ENCODE results near the gene KLHL17. TPM values are rescaled to one million over a fixed set of nuclear protein-coding genes. Genes with fewer than 3 reads are reported as not detected.
A peak's percentile ranks its signal among the peaks of the same experiment; 100 is the strongest.

Gene KLHL17
- total and polyA plus RNA-seq, 9 of the 15 experiments (the other 6 are each of a cell fraction or from before 2014, with no cell fraction given) = 0.14 to 84.8 (median 13.0) TPM

- TF ChIP-seq, protein P1, sequence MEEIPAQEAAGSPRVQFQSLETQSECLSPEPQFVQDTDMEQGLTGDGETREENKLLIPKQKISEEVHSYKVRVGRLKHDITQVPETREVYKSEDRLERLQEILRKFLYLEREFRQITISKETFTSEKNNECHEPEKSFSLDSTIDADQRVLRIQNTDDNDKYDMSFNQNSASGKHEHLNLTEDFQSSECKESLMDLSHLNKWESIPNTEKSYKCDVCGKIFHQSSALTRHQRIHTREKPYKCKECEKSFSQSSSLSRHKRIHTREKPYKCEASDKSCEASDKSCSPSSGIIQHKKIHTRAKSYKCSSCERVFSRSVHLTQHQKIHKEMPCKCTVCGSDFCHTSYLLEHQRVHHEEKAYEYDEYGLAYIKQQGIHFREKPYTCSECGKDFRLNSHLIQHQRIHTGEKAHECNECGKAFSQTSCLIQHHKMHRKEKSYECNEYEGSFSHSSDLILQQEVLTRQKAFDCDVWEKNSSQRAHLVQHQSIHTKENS (CRISPR knock-in tag; IDR thresholded peaks at IDR 0.05) = no peak
- no peak for TF ChIP-seq ASH1L (IDR thresholded peaks at IDR 0.05; ENCODE audit: borderline replicate concordance, low read depth, partially characterized antibody)
- no peak for TF ChIP-seq ETV6 (IDR thresholded peaks at IDR 0.05; ENCODE audit: borderline replicate concordance in 1 of 2, low read depth in 2 of 2, low read length in 1 of 2)
- TF ChIP-seq ETV6 (CRISPR knock-in tag; IDR thresholded peaks at IDR 0.05; ENCODE audit: borderline replicate concordance) = peak; percentile 46; the same call in 1 of the 2 replicates
- TF ChIP-seq SAP30 (IDR thresholded peaks at IDR 0.05; ENCODE audit: borderline replicate concordance, insufficient read depth, low read depth, low read length, poor library complexity, severe bottlenecking) = no peak
- no peak for TF ChIP-seq SREBF2 (CRISPR knock-in tag; IDR thresholded peaks at IDR 0.05)
- TF ChIP-seq, protein P2, sequence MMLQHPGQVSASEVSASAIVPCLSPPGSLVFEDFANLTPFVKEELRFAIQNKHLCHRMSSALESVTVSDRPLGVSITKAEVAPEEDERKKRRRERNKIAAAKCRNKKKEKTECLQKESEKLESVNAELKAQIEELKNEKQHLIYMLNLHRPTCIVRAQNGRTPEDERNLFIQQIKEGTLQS (IDR thresholded peaks at IDR 0.05) = peak; percentile 15; the same call in 1 of the 2 replicates
- TF ChIP-seq, protein P2 (CRISPR knock-in tag; conservative IDR thresholded peaks at IDR 0.05) = no peak
- TF ChIP-seq, protein P3, sequence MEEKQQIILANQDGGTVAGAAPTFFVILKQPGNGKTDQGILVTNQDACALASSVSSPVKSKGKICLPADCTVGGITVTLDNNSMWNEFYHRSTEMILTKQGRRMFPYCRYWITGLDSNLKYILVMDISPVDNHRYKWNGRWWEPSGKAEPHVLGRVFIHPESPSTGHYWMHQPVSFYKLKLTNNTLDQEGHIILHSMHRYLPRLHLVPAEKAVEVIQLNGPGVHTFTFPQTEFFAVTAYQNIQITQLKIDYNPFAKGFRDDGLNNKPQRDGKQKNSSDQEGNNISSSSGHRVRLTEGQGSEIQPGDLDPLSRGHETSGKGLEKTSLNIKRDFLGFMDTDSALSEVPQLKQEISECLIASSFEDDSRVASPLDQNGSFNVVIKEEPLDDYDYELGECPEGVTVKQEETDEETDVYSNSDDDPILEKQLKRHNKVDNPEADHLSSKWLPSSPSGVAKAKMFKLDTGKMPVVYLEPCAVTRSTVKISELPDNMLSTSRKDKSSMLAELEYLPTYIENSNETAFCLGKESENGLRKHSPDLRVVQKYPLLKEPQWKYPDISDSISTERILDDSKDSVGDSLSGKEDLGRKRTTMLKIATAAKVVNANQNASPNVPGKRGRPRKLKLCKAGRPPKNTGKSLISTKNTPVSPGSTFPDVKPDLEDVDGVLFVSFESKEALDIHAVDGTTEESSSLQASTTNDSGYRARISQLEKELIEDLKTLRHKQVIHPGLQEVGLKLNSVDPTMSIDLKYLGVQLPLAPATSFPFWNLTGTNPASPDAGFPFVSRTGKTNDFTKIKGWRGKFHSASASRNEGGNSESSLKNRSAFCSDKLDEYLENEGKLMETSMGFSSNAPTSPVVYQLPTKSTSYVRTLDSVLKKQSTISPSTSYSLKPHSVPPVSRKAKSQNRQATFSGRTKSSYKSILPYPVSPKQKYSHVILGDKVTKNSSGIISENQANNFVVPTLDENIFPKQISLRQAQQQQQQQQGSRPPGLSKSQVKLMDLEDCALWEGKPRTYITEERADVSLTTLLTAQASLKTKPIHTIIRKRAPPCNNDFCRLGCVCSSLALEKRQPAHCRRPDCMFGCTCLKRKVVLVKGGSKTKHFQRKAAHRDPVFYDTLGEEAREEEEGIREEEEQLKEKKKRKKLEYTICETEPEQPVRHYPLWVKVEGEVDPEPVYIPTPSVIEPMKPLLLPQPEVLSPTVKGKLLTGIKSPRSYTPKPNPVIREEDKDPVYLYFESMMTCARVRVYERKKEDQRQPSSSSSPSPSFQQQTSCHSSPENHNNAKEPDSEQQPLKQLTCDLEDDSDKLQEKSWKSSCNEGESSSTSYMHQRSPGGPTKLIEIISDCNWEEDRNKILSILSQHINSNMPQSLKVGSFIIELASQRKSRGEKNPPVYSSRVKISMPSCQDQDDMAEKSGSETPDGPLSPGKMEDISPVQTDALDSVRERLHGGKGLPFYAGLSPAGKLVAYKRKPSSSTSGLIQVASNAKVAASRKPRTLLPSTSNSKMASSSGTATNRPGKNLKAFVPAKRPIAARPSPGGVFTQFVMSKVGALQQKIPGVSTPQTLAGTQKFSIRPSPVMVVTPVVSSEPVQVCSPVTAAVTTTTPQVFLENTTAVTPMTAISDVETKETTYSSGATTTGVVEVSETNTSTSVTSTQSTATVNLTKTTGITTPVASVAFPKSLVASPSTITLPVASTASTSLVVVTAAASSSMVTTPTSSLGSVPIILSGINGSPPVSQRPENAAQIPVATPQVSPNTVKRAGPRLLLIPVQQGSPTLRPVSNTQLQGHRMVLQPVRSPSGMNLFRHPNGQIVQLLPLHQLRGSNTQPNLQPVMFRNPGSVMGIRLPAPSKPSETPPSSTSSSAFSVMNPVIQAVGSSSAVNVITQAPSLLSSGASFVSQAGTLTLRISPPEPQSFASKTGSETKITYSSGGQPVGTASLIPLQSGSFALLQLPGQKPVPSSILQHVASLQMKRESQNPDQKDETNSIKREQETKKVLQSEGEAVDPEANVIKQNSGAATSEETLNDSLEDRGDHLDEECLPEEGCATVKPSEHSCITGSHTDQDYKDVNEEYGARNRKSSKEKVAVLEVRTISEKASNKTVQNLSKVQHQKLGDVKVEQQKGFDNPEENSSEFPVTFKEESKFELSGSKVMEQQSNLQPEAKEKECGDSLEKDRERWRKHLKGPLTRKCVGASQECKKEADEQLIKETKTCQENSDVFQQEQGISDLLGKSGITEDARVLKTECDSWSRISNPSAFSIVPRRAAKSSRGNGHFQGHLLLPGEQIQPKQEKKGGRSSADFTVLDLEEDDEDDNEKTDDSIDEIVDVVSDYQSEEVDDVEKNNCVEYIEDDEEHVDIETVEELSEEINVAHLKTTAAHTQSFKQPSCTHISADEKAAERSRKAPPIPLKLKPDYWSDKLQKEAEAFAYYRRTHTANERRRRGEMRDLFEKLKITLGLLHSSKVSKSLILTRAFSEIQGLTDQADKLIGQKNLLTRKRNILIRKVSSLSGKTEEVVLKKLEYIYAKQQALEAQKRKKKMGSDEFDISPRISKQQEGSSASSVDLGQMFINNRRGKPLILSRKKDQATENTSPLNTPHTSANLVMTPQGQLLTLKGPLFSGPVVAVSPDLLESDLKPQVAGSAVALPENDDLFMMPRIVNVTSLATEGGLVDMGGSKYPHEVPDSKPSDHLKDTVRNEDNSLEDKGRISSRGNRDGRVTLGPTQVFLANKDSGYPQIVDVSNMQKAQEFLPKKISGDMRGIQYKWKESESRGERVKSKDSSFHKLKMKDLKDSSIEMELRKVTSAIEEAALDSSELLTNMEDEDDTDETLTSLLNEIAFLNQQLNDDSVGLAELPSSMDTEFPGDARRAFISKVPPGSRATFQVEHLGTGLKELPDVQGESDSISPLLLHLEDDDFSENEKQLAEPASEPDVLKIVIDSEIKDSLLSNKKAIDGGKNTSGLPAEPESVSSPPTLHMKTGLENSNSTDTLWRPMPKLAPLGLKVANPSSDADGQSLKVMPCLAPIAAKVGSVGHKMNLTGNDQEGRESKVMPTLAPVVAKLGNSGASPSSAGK (IDR thresholded peaks at IDR 0.05) = peak; percentile 98
- peak; percentile 56; the same call in 1 of the 2 replicates for TF ChIP-seq GABPB1 (CRISPR knock-in tag; IDR thresholded peaks at IDR 0.05)
- peak in 1 of 2 experiments; percentile 64; a peak in 2 of 4 replicates for TF ChIP-seq HDAC1 (IDR thresholded peaks at IDR 0.05)
- no peak for TF ChIP-seq GATAD2A (IDR thresholded peaks at IDR 0.05)
- TF ChIP-seq ZNF431 (CRISPR knock-in tag; IDR thresholded peaks at IDR 0.05) = peak; percentile 69; the same call in 1 of the 2 replicates
- no peak for TF ChIP-seq PCBP2 (IDR thresholded peaks at IDR 0.05; ENCODE audit: low read depth, low read length, poor library complexity, severe bottlenecking)
Observed at GRCh38 chr1:961132-961669, 817 bp downstream of the KLHL17 start (continued).
